ENCODE data around the gene TEP1. TPM values are rescaled to one million over a fixed set of nuclear protein-coding genes. Genes with fewer than 3 reads are reported as not detected.

TEP1 gene
- total and polyA plus RNA-seq, 10 of the 15 experiments (the other 5 are each of a cell fraction or from before 2014, with no cell fraction given), result 3.3 to 29.7 (median 16.8) TPM

GRCh38 chr14:20418501-20418909 is 5.2 kb upstream of the TEP1 start:
- no TSS peak for BruUV-seq (replicated peaks)
- Histone ChIP-seq H3K79me2 (ENCODE audit: control insufficient read depth, insufficient read depth, low read length) (no peaks in the 10 kb centered on the region), H3K27ac (ENCODE audit: control insufficient read depth, insufficient read depth) (no peak overlapping the region), H3K36me3 (ENCODE audit: control insufficient read depth in 2 of 2, insufficient read depth in 2 of 2, low read length in 1 of 2) (no peaks in the 10 kb centered on the region), H3K9ac (ENCODE audit: control insufficient read depth, insufficient read depth, low read length) (no peak overlapping the region), H3K9me3 (replicated peaks; ENCODE audit: control insufficient read depth, insufficient read depth, low read length) (no peaks in the 10 kb centered on the region), H3K4me3 (no peak overlapping the region), H3K27me3 (replicated peaks in 1 of 2; ENCODE audit: control insufficient read depth in 2 of 2, insufficient read depth in 2 of 2, low read length in 1 of 2) (no peaks in the 10 kb centered on the region), H3K4me1 (ENCODE audit: control insufficient read depth, insufficient read depth, low read length) (peaks cover 4% of the 10 kb centered on the region), H3K4me2 (ENCODE audit: control insufficient read depth, insufficient read depth) (no peak overlapping the region), H2AFZ (ENCODE audit: control insufficient read depth, low read depth, low read length) (no peak overlapping the region), H4K20me1 (ENCODE audit: control insufficient read depth, insufficient read depth) (no peaks in the 10 kb centered on the region)
- SMC1A ChIA-PET (ENCODE audit: uncharacterized antibody, unreplicated experiment), result no interaction called here
- in situ Hi-C loops (cut with MboI) (loop anchor here (5.0 kb wide), 1 partner anchor 34 kb away; the partner anchor contains the start of gene OSGEP), intact Hi-C loops (cut with micrococcal nuclease; ENCODE audit: unreplicated experiment) (loop anchor here (5.0 kb wide), 1 partner anchor 114 kb away; no protein-coding TSS in a partner anchor)
- POLR2A ChIA-PET, result no interaction called here
- CTCF ChIA-PET, result interaction anchor here (1.1 to 2.0 kb wide), 4 partner anchors 70 to 112 kb away, joined by 3 to 13 read pairs (median 6); no protein-coding TSS in a partner anchor
- FAIRE-seq, result no peak
- DNase-seq (ENCODE audit: low read depth, low spot score), result no peak
- no peak for ATAC-seq
- RAD21 ChIA-PET (ENCODE audit: unreplicated experiment), result no interaction called here
- WGBS (ENCODE audit: insufficient coverage, insufficient replicate concordance, low lambda C conversion rate, missing lambda C conversion rate), result 70% methylated on average over 2 of the region's 2 CpGs
- no peak for TF ChIP-seq USF1 (IDR thresholded peaks at IDR 0.05; ENCODE audit: borderline replicate concordance, extremely low read length, insufficient read depth, low read depth, low read length)
- TF ChIP-seq PKNOX1 (IDR thresholded peaks at IDR 0.05), result no peak
- no peak for TF ChIP-seq BMI1 (IDR thresholded peaks at IDR 0.05; ENCODE audit: borderline replicate concordance)
- no peak for TF ChIP-seq YBX1 (IDR thresholded peaks at IDR 0.05)
- no peak for TF ChIP-seq CEBPB (IDR thresholded peaks at IDR 0.05; ENCODE audit: borderline replicate concordance in 1 of 2, low read depth in 2 of 2, low read length in 2 of 2)
- TF ChIP-seq REST (IDR thresholded peaks at IDR 0.05; ENCODE audit: low read depth, low read length), result no peak
- TF ChIP-seq CHD1 (IDR thresholded peaks at IDR 0.05; ENCODE audit: low read depth, low read length), result no peak
- TF ChIP-seq PAX5 (IDR thresholded peaks at IDR 0.05; ENCODE audit: borderline replicate concordance, low read depth, low read length), result no peak
- TF ChIP-seq TBL1XR1 (IDR thresholded peaks at IDR 0.05; ENCODE audit: low read depth, low read length), result no peak
- TF ChIP-seq POLR2AphosphoS2 (IDR thresholded peaks at IDR 0.05; ENCODE audit: low read depth, low read length), result no peak
- TF ChIP-seq MTA3 (IDR thresholded peaks at IDR 0.05; ENCODE audit: borderline replicate concordance, low read length), result no peak
- no peak for TF ChIP-seq ZBTB40 (IDR thresholded peaks at IDR 0.05; ENCODE audit: borderline replicate concordance)
- TF ChIP-seq RFX5 (IDR thresholded peaks at IDR 0.05; ENCODE audit: low read depth, low read length), result no peak
- no peak for TF ChIP-seq BCL11A (IDR thresholded peaks at IDR 0.05; ENCODE audit: low read depth, low read length)
- TF ChIP-seq POU2F2 (IDR thresholded peaks at IDR 0.05; ENCODE audit: borderline replicate concordance, low read depth, low read length), result no peak
- no peak for TF ChIP-seq IKZF1 (conservative IDR thresholded peaks at IDR 0.05)
